Ovary (tissue), 9 donors: Measurements from ENCODE around the gene CELF2. TPM values are rescaled to one million over a fixed set of nuclear protein-coding genes. Genes with fewer than 3 reads are reported as not detected.

Experiments
- DNase-seq, 5 donors: peaks; one replicate each; pipeline ENCODE4 v3.0.0-alpha.2; 2019 to 2020
- H3K27ac ChIP-seq, 2 donors: fragments of 200-600 bp; one replicate each; pipeline versions ENCODE4 v1.5.1 to v1.8.0; 2019 to 2022
- H3K27me3 ChIP-seq: fragments of 200-600 bp; one replicate; pipeline ENCODE4 v1.8.0; 2022
- H3K36me3 ChIP-seq: fragments of 200-600 bp; sonication (generic); one replicate; pipeline ENCODE4 v1.5.1; 2019
- H3K4me1 ChIP-seq: one replicate; pipeline ENCODE4 v1.8.1; 2013; ENCODE audit warnings: mild to moderate bottlenecking, moderate library complexity; ENCODE audit not compliant: insufficient read depth
- H3K4me3 ChIP-seq: fragments of 200-600 bp; sonication (generic); one replicate; pipeline ENCODE4 v1.5.1; 2017
- H3K9me3 ChIP-seq, 2 donors: fragments of 200-600 bp in 1 of 2; sonication (generic) in 1 of 2; one replicate each; pipeline versions ENCODE4 v1.5.1 to v1.8.1; 2013 to 2019; ENCODE audit warnings: mild to moderate bottlenecking in 1 of 2, moderate library complexity in 1 of 2
- EP300 ChIP-seq: sonication (generic); formaldehyde crosslinking; IDR thresholded peaks from one replicate; pipeline ENCODE4 v1.6.1; 2017; ENCODE audit warnings: antibody characterized with exemption
- POLR2A ChIP-seq: fragments of 450-650 bp; IDR thresholded peaks from one replicate; pipeline ENCODE4 v1.6.1; 2017; ENCODE audit warnings: antibody characterized with exemption, mild to moderate bottlenecking, moderate library complexity
- WGBS, 3 donors: extraction: QIAGEN DNeasy Blood & Tissue Kit in 1 of 3; methylation state at CpG; one replicate each; pipeline versions ENCODE4 v1.1.5 to v1.1.7; 2013 to 2017; 5-methylcytosine and 5-hydroxymethylcytosine counted together
- intact Hi-C, 4 donors: fragments of 100-400 bp; cut with DNase I; formaldehyde crosslinking; loops; one replicate each; pipeline versions ENCODE4 v1.11.0 to v1.15.1; 2022 to 2023
- polyA plus RNA-seq, 2 donors: library from polyadenylated mRNA; stranded (reverse); fragments of 200-250 nt in 1 of 2; fragments of 350-450 nt in 1 of 2; fragmentation: Illumina TruSeq in 1 of 2; extraction: RNeasy Lipid Tissue Mini Kit (QIAGEN cat#74804) in 1 of 2; gene quantifications; one replicate each; pipeline ENCODE4 v1.2.3, GENCODE V29; 2013 to 2014
- total RNA-seq, 7 donors: library from RNA; depleted of rRNA in 2 of 7; stranded (reverse); fragments of >200 nt in 2 of 7; fragmentation: NEBNext Ultra II Directional in 3 of 7; extraction: Animal tissue kit (Norgen Biotek cat#: 25700) in 3 of 7; gene quantifications; one replicate each; pipeline versions ENCODE4 v1.1.0 to v1.2.4, GENCODE V29; 2016 to 2023
- TF ChIP-seq, protein P1 (sequence below), 3 donors: fragments of 450-650 bp in 2 of 3; fragments of 200-600 bp in 1 of 3; IDR thresholded peaks; one replicate each; pipeline versions ENCODE4 v1.5.1 to v1.8.0; 2016 to 2022; ENCODE audit warnings: antibody characterized with exemption in 3 of 3, mild to moderate bottlenecking in 1 of 3
- donor health status: DM: no; HTN: no; CAD: no; lungs with moderate emphysema.
- donor health status: DM: no; HTN: no; CAD: no.
- donor health status: Bipolar disorder and iron deficiency.
- donor health status: DM: yes; HTN: yes; CAD: no.
- donor health status: DM: no; HTN: no; CAD: no.
- donor health status: DM: yes; HTN: yes; CAD: no.

The CELF2 gene
- total and polyA plus RNA-seq, 9 donors, result 38.8 to 107 (median 69.0) TPM

GRCh38 chr10:11378835-11379234 lies 361.2 kb downstream of the CELF2 start:
- Histone ChIP-seq H3K4me1 (no peaks in the 10 kb centered on the region), H3K27ac (no peak overlapping the region), H3K9me3 (no peaks in the 10 kb centered on the region), H3K36me3 (no peaks in the 10 kb centered on the region), H3K27me3 (no peaks in the 10 kb centered on the region), H3K4me3 (no peak overlapping the region)
- intact Hi-C loops, result no loop called here
- DNase-seq, result no peak
- WGBS, 3 donors, result 71 to 78% (median 73%) methylated on average over 6 of the region's 6 CpGs
- TF ChIP-seq, protein P1, sequence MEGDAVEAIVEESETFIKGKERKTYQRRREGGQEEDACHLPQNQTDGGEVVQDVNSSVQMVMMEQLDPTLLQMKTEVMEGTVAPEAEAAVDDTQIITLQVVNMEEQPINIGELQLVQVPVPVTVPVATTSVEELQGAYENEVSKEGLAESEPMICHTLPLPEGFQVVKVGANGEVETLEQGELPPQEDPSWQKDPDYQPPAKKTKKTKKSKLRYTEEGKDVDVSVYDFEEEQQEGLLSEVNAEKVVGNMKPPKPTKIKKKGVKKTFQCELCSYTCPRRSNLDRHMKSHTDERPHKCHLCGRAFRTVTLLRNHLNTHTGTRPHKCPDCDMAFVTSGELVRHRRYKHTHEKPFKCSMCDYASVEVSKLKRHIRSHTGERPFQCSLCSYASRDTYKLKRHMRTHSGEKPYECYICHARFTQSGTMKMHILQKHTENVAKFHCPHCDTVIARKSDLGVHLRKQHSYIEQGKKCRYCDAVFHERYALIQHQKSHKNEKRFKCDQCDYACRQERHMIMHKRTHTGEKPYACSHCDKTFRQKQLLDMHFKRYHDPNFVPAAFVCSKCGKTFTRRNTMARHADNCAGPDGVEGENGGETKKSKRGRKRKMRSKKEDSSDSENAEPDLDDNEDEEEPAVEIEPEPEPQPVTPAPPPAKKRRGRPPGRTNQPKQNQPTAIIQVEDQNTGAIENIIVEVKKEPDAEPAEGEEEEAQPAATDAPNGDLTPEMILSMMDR (IDR thresholded peaks at IDR 0.05), result no peak
- TF ChIP-seq POLR2A, result no peak
- no peak for TF ChIP-seq EP300

- H3K36me3 ChIP-seq, result no peaks in the 10 kb centered on the region
- TF ChIP-seq EP300, result no peak
- TF ChIP-seq, protein P1 (IDR thresholded peaks at IDR 0.05), result no peak
- TF ChIP-seq POLR2A, result no peak
- H3K27ac ChIP-seq, result no peak overlapping the region
- H3K9me3 ChIP-seq, result no peaks in the 10 kb centered on the region
- H3K4me1 ChIP-seq, result no peaks in the 10 kb centered on the region
- intact Hi-C loops, result no loop called here
- no peak for DNase-seq
- H3K27me3 ChIP-seq, result no peaks in the 10 kb centered on the region
- H3K4me3 ChIP-seq, result no peak overlapping the region
- 90 to 91% (median 91%) methylated on average over 17 of the region's 17 CpGs for WGBS, 3 donors
Observed at GRCh38 chr10:11379771-11380170, 362.1 kb downstream of the CELF2 start.

DNA sequence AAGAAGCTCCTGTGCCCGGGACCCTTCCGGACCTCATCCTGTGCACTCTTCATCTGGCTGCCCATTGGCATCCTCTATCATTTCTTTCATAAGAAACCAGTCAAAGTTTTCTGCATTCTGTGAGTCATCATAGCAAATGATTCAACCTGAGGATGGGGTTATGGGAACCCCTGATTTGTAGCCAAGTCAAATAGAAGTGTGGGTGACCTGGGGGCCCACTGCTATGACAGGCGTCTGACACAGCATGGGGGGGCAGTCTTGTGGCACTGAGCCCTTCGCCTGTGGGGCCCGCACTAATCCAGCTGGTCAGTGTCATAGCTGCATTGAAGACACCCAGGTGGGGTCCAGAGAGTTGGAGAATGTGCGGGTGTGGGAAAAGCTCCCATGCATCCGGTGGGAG lies 363.4 kb downstream of the CELF2 start:
- TF ChIP-seq, protein P1 (IDR thresholded peaks at IDR 0.05), result no peak
- no peak for TF ChIP-seq EP300
- no peak for TF ChIP-seq POLR2A
- Histone ChIP-seq H3K27ac (no peak overlapping the region), H3K9me3 (no peaks in the 10 kb centered on the region), H3K4me3 (no peak overlapping the region), H3K27me3 (no peaks in the 10 kb centered on the region), H3K4me1 (no peaks in the 10 kb centered on the region), H3K36me3 (no peaks in the 10 kb centered on the region)
- WGBS, 3 donors, result 82 to 91% (median 85%) methylated on average over 7 of the region's 7 CpGs
- no peak for DNase-seq
- intact Hi-C loops, result no loop called here

DNA sequence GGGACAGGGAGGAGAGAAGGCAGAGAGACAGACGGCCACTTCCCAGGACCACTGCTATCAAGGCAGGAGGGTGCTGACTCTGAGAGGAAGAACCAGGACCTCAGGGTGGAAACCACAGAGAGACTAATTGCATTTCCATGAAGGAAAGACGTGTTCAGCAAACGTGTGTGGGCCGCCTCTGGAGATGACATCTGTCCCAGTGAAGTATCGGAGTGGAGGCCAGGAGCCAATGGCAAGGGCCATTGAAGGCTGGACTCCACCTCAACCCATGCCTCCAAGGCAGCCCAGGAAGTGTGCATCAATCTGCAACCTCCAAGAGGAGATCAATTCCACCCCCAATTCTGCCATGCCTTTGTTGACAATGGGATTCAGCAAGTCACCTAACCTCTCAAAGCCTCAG lies 363.8 kb downstream of the CELF2 start:
- Histone ChIP-seq H3K27ac (no peak overlapping the region), H3K9me3 (no peaks in the 10 kb centered on the region), H3K27me3 (no peaks in the 10 kb centered on the region), H3K36me3 (no peaks in the 10 kb centered on the region), H3K4me1 (no peaks in the 10 kb centered on the region), H3K4me3 (no peak overlapping the region)
- no peak for DNase-seq
- 78 to 96% (median 92%) methylated on average over 5 of the region's 5 CpGs for WGBS, 3 donors
- TF ChIP-seq EP300 (no peak), POLR2A (no peak)
- TF ChIP-seq, protein P1 (IDR thresholded peaks at IDR 0.05), result no peak
- intact Hi-C loops, result no loop called here
